Left colon (tissue), 2 donors: ENCODE measurements around the gene DYTN. TPM values are rescaled to one million over a fixed set of nuclear protein-coding genes. Genes with fewer than 3 reads are reported as not detected.

Experiments used
- ATAC-seq: fragments of 200-7000 bp; cut with Tn5 transposase; one replicate; pipeline ENCODE4 v1.9.1; 2020; ENCODE audit warnings: mild to moderate bottlenecking, moderate library complexity
- DNase-seq, 2 donors: peaks; one replicate each; pipeline ENCODE4 v3.0.0-alpha.2; 2020
- intact Hi-C, 2 donors: fragments of 100-400 bp; cut with DNase I in 1 of 2; cut with micrococcal nuclease in 1 of 2; formaldehyde crosslinking; loops; one replicate each; pipeline versions ENCODE4 v1.11.2 to v1.14.0; 2022; cut with DNase I, micrococcal nuclease
- total RNA-seq, 2 donors: library from RNA; stranded (reverse); fragmentation: NEBNext Ultra II Directional; extraction: Animal tissue kit (Norgen Biotek cat#: 25700); gene quantifications; one replicate each; pipeline ENCODE4 v1.2.1, GENCODE V29; 2021
- donor health status: DM: no; HTN: no; CAD: no.
- donor health status: DM: yes; HTN: yes; CAD: no.

The DYTN gene
- total RNA-seq, 2 donors from 2014 or later, result not detected

DNA sequence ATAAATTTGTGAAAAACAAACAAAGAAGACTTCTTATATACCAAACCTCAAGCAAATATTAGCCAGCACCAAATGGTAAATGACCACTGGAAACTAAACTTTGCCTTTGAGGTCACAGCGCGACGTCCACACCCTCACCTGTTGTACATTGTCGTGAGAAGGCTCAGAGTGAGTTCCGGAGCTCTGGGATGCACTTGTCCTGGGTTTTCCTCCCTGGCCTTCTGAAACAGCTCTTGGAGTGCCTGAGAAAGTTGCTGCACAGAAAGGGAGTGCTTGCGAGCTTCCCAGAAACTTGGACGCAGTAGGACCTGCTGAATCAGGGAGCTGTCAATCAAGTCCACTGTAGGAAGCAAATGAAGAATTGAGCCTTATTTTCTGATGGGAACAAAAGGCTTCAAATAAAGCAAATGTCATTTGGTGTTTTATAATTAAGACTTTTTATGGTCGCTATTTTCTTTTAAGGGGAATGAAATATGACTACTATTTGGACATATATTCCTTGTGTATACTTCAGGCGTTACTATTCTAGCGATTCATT is 11.0 kb downstream of the DYTN start:
- peak; percentile 51 for ATAC-seq

DNA sequence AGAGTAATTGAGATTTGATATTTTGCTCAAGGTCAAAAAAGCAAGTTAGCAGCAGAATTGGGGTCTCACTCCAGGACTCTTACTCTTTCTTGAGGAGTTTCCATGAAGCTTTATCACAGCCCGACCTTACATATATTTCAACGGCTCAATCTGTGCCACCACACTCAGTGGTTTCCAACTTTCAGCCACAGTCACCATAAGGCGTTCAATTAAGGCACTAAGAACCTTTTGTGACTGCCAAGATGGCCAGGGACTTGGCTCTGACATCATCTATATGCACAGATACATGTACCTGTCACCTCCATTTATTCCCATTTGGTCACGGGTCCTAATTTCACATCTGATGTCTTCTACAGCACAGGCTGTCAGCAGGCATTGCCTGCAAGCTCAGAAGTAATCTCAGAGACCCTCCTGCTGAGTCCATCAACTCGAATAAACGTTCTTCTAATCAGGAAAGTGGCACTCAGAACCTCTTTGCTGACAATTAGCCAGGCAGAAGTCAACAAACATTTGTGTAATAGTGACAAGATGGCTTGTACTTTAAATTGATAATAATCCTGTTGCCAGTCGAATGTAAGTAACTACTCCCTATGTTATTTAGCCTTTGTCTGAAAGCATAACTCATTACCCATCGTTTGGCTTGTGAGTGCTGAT is 16.1 kb downstream of the DYTN start:
- ATAC-seq, result no peak
- intact Hi-C loops, result no loop called here
- no peak for DNase-seq

More for the DNA sequence above, 11.0 kb downstream of the DYTN start:
- peak in 1 of 2 donors; percentile 13 for DNase-seq
- intact Hi-C loops, result no loop called here

DNA sequence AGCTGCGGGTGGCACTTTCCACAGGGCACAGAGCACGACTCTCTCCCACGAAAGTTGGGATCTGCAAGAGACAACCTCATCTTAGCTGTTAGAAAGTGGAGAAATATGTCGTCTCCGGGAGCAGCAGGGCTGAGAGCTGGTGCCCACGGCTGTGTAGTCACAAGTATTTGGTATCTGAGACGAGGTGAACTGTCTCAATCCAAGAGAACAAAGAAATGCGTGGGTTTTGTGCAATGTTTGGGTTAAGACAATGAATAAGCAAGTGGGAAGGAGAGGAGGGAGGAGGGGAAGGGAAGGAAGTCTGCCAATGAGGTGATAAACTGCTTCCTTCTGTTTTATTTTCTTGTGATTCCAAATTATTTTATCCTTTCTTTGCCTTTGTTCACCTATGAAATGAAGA is 18.0 kb downstream of the DYTN start:
- DNase-seq (no peak), ATAC-seq (no peak)
- intact Hi-C loops, result no loop called here

DNA sequence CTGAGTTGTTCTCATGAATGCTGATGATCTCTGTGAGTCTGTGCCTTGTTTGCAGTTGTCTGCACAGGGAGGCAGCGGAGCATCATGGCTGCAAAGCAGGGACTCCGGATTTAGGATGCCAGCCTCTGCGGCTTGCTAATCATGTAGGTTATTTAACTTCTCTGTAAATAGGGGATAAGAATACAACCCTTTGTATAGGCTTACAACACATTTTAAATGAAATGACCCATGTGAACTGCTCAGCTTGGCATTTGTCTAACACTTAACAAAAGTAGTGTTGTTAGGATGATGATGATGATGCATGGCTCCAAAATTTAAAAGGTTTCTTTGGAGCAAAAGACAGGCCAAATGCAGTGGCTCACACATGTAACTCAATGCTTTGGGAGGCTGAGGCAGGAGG is 19.4 kb downstream of the DYTN start:
- no peak for ATAC-seq
- no peak for DNase-seq
- intact Hi-C loops, result loop anchor here in 1 of 2 donors (5.0 to 10.0 kb wide), 2 partner anchors 86 to 778 kb away; no protein-coding TSS in a partner anchor

DNA sequence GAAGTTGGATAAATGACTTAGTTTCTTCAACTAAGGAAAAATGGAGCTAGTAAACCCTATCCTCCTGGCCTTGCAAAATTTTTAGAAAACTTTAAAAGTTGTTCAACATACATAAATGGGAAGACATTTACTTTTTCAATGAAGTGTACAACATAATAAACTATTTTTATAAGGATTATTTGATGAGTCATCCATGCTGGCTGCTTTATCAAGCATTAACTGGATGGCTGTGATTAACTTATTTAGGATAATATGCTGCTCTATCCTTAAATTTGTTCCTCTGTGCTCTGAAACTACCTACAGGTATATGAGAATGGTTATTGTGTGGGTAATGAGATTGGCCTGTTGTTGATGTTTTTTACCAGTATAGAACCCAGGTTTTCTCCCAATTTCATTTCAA is 21.3 kb downstream of the DYTN start:
- DNase-seq (no peak), ATAC-seq (no peak)
- intact Hi-C loops, result loop anchor here in 1 of 2 donors (5.0 to 10.0 kb wide), 2 partner anchors 88 to 780 kb away; no protein-coding TSS in a partner anchor

DNA sequence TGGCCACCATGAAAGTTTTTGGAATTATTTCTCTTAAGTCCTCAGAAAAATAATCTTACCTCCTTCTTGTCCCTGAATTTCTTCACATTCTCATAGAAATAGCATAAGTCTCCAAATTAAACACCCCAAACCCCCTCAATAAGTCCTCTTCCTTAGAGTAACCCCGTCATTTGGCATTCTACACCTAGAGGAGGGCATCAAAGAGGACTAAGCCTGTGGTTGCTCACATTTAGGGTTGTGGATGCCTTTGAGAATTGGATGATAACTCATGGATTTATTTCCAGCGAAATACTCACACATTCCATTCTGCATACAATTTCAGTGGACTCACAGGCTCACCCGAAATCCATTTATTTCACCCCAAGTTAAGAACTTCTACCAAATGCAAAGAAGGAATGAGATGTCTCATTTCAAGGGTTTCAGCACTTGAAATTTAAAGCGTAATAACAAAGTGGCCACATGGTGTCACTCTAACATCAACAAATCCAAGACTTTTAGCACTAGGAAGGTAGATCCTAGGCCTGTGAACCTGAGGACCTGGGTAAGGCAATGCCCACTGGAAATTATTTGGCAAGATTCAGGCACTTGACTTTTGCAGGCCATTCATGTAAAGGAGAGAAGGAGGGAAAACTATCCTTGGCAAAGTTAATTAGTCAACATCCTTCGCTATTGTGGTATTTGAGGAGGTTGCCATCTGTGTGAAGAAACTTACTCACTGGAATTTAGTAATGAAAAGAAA is 24.6 kb downstream of the DYTN start:
- DNase-seq (peak in 1 of 2 donors; percentile 8), ATAC-seq (peak; percentile 78)
- intact Hi-C loops, result loop anchor here in 1 of 2 donors (10.0 kb wide), 1 partner anchor 91 kb away; no protein-coding TSS in a partner anchor

DNA sequence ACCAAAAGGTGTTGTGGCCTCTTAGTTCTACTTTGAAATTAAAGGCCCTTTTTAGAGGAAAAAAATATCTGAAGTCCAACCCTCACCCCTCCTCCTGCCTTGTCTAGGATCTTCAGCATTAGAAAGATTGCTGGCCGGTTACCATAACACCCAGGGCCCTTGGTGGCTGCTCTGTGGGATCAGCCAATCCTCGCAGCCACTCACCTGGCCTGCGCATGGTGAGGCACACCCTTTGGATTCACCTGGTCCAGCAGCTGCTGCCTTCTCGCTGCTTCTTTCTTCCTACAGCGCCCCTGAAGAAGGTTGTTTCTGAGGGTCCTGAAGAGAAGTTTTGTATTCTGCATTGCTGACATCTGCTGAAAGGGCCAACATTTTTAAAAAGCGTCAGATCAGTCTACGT is 25.2 kb downstream of the DYTN start:
- no peak for ATAC-seq
- intact Hi-C loops, result loop anchor here in 1 of 2 donors (10.0 kb wide), 1 partner anchor 92 kb away; no protein-coding TSS in a partner anchor
- no peak for DNase-seq

DNA sequence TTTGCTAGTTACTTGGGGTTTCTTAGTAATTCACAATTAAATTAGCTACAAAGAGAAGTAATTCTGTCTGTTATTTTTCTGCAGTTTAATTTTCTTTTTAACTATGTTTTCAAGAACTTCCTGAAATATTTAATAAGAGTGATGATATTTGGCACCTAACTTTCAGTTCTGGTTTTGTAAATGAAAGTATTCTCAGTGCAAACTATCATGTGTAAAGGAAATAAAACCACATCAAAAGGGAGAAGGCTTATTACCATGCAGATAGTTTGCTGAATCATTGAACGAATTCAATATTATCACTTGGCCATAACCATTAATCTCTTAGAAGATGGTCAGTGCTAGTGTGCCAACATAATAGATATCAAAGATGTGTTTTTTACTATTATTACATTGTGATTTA is 29.2 kb downstream of the DYTN start:
- intact Hi-C loops, result no loop called here
- ATAC-seq, result no peak
- no peak for DNase-seq

DNA sequence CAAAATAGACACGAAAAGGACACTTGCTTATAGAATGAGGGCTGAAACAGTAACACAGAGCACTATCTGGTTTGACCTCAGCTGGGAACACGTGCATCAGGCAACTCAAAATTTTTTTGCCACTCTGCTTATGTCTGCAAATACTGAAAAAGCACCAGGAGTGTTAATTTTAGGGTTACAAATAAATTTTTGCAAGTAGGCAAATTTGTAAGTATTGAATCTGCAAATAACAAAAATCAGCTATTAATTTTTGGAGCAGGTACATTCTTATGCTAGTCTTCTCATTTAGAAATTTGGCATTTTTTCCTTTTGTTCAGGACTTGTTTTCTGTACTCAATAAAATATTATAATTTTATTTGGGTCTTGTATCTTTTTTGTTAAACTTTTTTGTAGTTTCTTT is 29.7 kb downstream of the DYTN start:
- DNase-seq (no peak), ATAC-seq (no peak)
- intact Hi-C loops, result no loop called here

DNA sequence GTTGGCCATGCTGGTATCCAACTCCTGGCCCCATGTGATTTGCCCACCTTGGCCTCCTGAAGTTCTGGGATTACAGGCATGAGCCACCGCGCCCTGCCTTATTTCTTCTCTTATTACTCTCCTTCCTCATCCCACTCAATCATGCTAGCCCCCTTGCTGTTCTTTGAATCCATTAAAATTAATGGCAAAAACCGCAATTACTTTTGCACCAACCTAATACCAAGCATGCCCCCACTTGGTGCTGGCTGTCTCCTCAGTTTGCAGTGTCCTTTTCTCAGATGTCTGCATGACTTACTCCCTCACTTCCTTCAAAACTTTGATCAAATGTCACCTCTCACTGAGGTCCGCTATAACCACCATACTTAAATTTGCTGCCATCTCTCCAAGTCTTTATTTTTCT is 34.6 kb downstream of the DYTN start:
- intact Hi-C loops, result no loop called here
- ATAC-seq (no peak), DNase-seq (no peak)

DNA sequence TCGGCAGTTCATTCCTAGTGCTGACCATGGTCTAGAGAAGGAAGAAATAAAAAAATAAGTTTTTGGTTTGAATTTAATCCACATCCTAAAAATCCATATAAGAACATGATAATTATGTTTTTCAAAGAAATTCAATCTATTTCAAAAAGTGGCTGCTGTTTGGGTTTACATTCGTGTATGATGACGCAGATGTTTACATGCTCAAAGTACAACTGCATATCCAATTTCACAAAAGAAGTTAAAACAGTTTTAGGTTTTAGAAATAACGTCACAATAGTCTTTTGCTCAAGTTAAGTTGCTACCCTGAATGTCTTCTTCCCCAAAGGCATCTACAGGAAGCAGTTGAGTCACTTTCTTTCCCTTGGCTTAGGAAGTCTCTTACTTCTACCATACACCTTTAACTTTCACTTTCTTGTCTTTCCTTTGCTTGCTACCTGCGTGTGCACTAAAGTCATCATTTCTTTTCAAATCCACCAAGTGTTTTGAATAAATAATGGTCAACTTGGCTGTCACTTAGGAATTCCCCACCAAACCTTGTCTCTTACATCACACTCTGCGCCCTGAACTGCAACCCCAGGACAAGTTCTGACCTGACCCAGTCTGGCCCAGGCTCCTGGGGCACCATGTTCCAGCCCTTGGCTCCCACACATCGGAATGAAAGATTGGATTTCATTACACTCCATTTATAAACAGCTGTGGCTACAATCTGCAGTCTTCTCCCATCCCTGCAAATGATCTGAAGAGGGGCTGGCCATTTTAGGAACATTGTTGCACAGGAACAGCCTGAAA is 47.5 kb downstream of the DYTN start:
- no peak for ATAC-seq
- intact Hi-C loops, result no loop called here
- no peak for DNase-seq

DNA sequence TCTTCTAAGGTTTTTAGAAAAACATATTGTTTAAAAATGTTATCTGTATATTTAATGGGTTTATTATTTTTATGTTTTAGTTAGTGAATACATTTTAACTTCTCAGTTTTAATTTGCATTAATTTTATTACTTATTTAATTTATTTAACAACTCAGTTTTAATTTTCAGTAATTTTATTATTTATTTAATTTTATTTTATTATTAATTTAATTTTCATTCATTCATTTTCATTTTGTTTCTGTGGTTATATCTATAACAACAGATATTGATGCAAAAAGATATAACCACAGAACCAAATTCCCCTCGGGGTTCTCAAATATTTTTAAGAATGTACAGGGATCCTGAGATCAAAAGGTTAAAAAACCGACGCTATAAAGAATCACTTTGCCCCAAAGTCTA is 52.9 kb downstream of the DYTN start:
- no peak for DNase-seq
- intact Hi-C loops, result no loop called here
- no peak for ATAC-seq

DNA sequence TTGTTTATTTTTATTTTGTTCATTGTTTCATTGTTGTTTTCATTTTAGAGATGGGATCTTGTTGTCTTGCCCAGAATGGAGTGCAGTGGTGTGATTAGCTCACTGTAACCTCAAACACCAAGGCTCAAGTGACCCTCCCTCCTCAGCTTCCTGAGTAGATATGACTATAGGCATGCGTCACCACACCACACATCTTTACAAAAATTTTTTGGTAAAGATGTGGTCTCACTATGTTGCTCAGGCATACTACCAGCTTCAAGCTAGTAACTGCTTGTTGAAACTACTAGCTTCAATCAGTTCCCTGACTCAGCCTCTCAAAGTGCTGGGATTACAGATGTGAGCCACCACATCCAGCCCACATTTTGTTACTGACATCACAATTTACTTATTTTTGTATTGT is 61.1 kb downstream of the DYTN start:
- intact Hi-C loops, result no loop called here

DNA sequence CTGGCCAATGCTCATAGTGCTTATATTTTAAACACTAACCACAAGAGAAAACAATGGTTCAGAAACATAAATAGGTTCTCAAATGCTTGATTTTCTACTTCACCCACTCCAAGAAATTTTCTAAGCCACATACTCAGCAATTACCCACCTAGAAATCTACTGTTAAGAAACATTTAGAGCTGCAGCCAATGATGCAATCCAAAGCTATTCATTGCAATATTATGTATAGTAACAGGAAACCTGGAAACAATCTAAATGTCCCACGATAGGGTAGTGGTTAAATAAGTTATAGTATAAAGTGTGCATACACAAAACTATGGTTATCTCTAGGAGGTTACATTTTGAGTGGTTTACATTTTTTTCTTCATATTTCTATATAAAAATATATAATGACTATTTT is 70.2 kb downstream of the DYTN start:
- ATAC-seq, result no peak
- no peak for DNase-seq
- intact Hi-C loops, result no loop called here

More for the DNA sequence above, 61.1 kb downstream of the DYTN start:
- no peak for DNase-seq
- no peak for ATAC-seq

DNA sequence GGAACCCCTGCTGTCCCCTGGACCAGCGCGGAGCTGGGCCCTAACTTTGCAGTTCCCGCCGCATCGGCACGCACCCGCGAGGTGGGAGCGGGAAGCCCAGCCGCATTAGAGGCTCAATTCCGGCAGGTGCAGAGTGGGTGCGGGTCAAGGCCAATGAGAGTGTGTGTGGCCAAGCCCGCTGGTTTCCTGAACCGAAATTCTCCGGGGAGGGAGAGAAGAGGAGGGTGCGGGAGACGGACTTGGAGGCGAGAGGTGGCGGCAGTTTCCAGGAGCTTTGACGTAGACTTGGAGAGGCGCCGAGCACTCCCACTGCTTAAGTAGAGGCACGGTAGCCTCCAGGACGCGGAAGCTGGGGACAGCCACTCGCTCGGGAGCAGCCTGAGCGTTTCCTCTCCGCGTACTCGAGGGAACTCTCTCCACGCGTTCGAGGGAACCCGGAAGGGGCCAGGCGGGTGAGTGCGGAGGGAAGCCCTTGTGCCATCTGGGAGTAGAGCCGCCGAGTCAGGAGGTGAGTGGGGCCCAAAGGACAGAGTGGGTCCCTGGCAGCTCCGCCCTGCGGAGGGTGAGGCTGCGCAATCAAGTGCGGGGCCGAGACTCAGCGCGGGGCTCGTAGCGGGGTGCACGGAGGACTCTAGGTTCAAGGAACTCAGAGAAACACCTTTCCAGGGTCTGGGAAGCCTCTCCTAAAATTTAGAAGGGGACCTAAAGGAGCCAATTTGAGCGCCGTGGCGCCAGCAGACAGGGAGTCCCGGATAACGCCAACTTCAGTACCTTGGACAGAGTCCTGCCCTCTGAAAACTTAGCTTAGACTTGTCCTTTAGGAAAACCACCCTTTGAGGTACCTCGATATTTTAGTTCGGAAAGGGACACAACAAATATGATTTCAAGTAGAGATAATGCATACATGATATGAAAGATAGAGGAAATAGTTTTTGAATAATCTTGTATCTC is 75.8 kb downstream of the DYTN start, which contains the start of gene FAM237A:
FAM237A (plus strand) TSS at position 413 of the 951 bp plus-strand sequence. CDS start 1,750 bp downstream, outside the sequence.
- no peak for ATAC-seq
- intact Hi-C loops, result no loop called here
- DNase-seq, result peak in 1 of 2 donors; percentile 9

DNA sequence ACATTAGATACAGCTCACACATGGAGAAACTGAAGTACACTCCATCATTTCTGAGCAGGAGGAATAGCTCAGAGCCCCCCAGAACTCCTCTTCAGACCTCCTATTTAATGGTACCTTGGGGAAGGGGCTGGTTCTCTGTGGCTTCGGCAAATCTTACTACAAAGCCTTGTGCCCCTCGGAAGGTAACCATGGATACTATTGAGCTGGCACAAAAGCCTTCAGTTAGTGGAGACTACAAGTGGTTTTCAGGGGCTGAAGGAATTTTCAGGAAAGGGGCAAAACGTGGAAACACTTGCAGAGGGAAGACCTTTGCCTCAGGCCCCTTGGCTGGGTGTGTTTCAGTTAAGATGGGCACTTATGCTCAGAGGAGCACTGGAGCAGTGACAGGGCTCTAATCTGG is 77.0 kb downstream of the DYTN start:
- intact Hi-C loops, result no loop called here
- no peak for DNase-seq
- ATAC-seq, result no peak

DNA sequence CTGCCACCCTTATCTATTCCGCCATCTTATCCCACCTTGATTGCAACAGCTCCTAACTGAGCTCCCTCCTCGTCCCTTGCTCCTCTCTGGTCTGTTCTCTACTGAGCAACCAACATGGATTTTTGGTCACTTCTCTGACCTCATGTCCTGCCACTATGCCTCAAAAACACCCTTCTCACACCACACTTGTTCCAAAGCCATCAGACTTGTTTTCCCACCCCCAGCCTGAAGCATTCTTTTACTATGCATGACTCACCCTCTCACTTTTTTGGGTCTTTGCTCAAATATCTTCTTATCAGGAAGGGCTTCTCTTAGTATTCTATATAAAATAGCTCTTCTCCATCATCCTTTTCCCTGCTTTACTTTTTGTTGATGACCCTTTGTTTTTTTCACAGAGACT is 78.6 kb downstream of the DYTN start:
- intact Hi-C loops, result no loop called here
- ATAC-seq (no peak), DNase-seq (no peak)

DNA sequence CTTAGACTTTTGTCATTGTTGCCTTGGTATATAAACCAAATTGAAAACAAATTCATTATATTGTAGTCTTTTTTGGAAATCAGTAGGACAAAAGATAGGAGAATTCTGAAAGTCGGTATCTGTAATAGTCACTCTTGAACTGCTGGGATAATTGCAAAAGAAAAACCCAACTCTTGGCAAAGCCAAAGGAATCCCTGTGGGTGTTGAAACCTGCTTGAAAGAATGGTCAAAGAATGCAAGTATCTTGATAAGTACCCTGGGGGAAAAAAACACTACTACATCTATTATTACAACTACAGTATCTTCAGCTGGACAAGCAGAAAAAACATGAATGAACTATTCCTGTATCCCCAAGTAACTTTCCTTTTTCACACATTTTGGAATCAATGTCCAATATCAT is 83.2 kb downstream of the DYTN start:
- intact Hi-C loops, result no loop called here
- ATAC-seq (no peak), DNase-seq (no peak)
